H1 (cell line): Measurements from ENCODE around the gene PREX1. TPM values are rescaled to one million over a fixed set of nuclear protein-coding genes. Genes with fewer than 3 reads are reported as not detected.

Experiments used
- CTCF ChIA-PET: fragments of 300-600 bp; sonication (Branson Sonifier 250); formaldehyde crosslinking; loops from one replicate; lab custom pipeline; 2021; ENCODE audit not compliant: partially characterized antibody; lab: Charles Lee
- POLR2A ChIA-PET: fragments of 300-600 bp; sonication (Branson Sonifier 250); formaldehyde crosslinking; loops from one replicate; lab custom pipeline; 2021; ENCODE audit warnings: inconsistent platforms; ENCODE audit not compliant: partially characterized antibody; lab: Charles Lee
- DNase-seq, 2 experiments: peaks; one replicate each; pipeline versions ENCODE4 v3.0.0 to v3.0.0-alpha.2; 2010 to 2022; ENCODE audit warnings: low spot score in 2 of 2, low read depth in 1 of 2, mixed read lengths in 1 of 2
- FAIRE-seq: peaks from 2 replicates; lab custom pipeline; 2011; peaks lifted over from hg19 to GRCh38; lab: Jason Lieb, UNC
- H2AFZ ChIP-seq: 2 replicates; pipeline ENCODE4 v1.8.1; 2012; ENCODE audit warnings: low read length, inconsistent platforms
- H2AK5ac ChIP-seq: 2 replicates; pipeline ENCODE4 v1.6.1; 2013; ENCODE audit warnings: low read depth, low read length
- H2BK120ac ChIP-seq: replicated peaks from 2 replicates; pipeline ENCODE3; 2013; ENCODE audit warnings: low read depth, low read length, inconsistent platforms
- H2BK12ac ChIP-seq: 2 replicates; pipeline ENCODE4 v1.6.1; 2013; ENCODE audit warnings: low read depth, low read length
- H2BK15ac ChIP-seq: 2 replicates; pipeline ENCODE4 v1.6.1; 2013; ENCODE audit warnings: low read length
- H2BK20ac ChIP-seq: 2 replicates; pipeline ENCODE4 v1.6.1; 2013; ENCODE audit warnings: low read length
- H2BK5ac ChIP-seq: 2 replicates; pipeline ENCODE4 v1.6.1; 2013; ENCODE audit warnings: low read depth, low read length
- H3K14ac ChIP-seq: 2 replicates; pipeline ENCODE4 v1.6.1; 2013; ENCODE audit warnings: inconsistent platforms; ENCODE audit not compliant: insufficient read length
- H3K18ac ChIP-seq: 2 replicates; pipeline ENCODE4 v1.6.1; 2013; ENCODE audit warnings: low read length; ENCODE audit errors: extremely low read depth
- H3K23ac ChIP-seq: 2 replicates; pipeline ENCODE4 v1.6.1; 2013; ENCODE audit warnings: inconsistent platforms; ENCODE audit not compliant: insufficient read length
- H3K23me2 ChIP-seq: 2 replicates; pipeline ENCODE4 v1.6.1; 2013; ENCODE audit warnings: low read depth, low read length
- H3K27ac ChIP-seq: 2 replicates; pipeline ENCODE4 v1.6.1; 2011; ENCODE audit warnings: low read depth, low read length, inconsistent platforms
- H3K27me3 ChIP-seq, 4 experiments: replicated peaks in 1 of 4; 1 replicate in 1 of 4; 2 replicates in 3 of 4; pipeline versions ENCODE4 v1.6.1 to v1.8.1; 2011 to 2013; ENCODE audit warnings: low read length in 3 of 4, mild to moderate bottlenecking in 3 of 4, inconsistent platforms in 2 of 4, mixed read lengths in 2 of 4, moderate library complexity in 1 of 4; ENCODE audit not compliant: control insufficient read depth in 3 of 4, insufficient read depth in 3 of 4; ENCODE audit errors: extremely low read depth in 1 of 4
- H3K36me3 ChIP-seq, 4 experiments: 2 replicates each; pipeline versions ENCODE4 v1.6.1 to v1.8.1; 2011 to 2013; ENCODE audit warnings: mild to moderate bottlenecking in 4 of 4, low read length in 3 of 4, moderate library complexity in 2 of 4, control low read depth in 1 of 4, inconsistent platforms in 1 of 4; ENCODE audit not compliant: insufficient read depth in 4 of 4, control insufficient read depth in 2 of 4
- H3K4ac ChIP-seq: replicated peaks from 2 replicates; pipeline ENCODE3; 2013; ENCODE audit warnings: low read length, low read depth, mixed read lengths, inconsistent platforms; ENCODE audit not compliant: insufficient read length
- H3K4me1 ChIP-seq, 4 experiments: replicated peaks in 1 of 4; 1 replicate in 1 of 4; 2 replicates in 3 of 4; pipeline versions ENCODE4 v1.6.1 to v1.8.1; 2011 to 2013; ENCODE audit warnings: low read length in 3 of 4, inconsistent platforms in 2 of 4, mixed read lengths in 1 of 4; ENCODE audit not compliant: insufficient read depth in 4 of 4, control insufficient read depth in 3 of 4
- H3K4me2 ChIP-seq, 2 experiments: 2 replicates each; pipeline versions ENCODE4 v1.6.1 to v1.8.1; 2011 to 2013; ENCODE audit warnings: low read depth in 2 of 2, low read length in 2 of 2, control low read depth in 1 of 2, inconsistent platforms in 1 of 2, mild to moderate bottlenecking in 1 of 2; ENCODE audit not compliant: insufficient read depth in 1 of 2
- H3K4me3 ChIP-seq, 4 experiments: fragments of 200-600, 300-600 bp in 1 of 4; sonication (generic), shearing (Covaris generic), sonication (Bioruptor Twin) in 1 of 4; 2 replicates each; pipeline versions ENCODE4 v1.5.1 to v1.8.1; 2011 to 2016; ENCODE audit warnings: low read length in 4 of 4, low read depth in 3 of 4, control low read depth in 2 of 4, inconsistent platforms in 2 of 4, mild to moderate bottlenecking in 2 of 4, mixed read lengths in 1 of 4, moderate library complexity in 1 of 4; ENCODE audit not compliant: insufficient read depth in 2 of 4; ENCODE audit errors: extremely low read depth in 1 of 4
- H3K56ac ChIP-seq: replicated peaks from 2 replicates; pipeline ENCODE3; 2013; ENCODE audit warnings: low read depth, mild to moderate bottlenecking, mixed read lengths, low read length, inconsistent platforms; ENCODE audit not compliant: insufficient read length
- H3K79me1 ChIP-seq: 2 replicates; pipeline ENCODE4 v1.6.1; 2013; ENCODE audit warnings: low read depth, low read length, control low read depth
- H3K79me2 ChIP-seq, 2 experiments: 2 replicates each; pipeline versions ENCODE4 v1.6.1 to v1.8.1; 2012 to 2013; ENCODE audit warnings: low read length in 2 of 2, mild to moderate bottlenecking in 2 of 2, inconsistent platforms in 1 of 2; ENCODE audit not compliant: insufficient read depth in 2 of 2, control insufficient read depth in 1 of 2
- H3K9ac ChIP-seq, 4 experiments: replicated peaks in 1 of 4; 1 replicate in 1 of 4; 2 replicates in 3 of 4; pipeline versions ENCODE4 v1.6.1 to v1.8.1; 2011 to 2013; ENCODE audit warnings: low read depth in 3 of 4, low read length in 3 of 4, control low read depth in 2 of 4, mild to moderate bottlenecking in 2 of 4, moderate library complexity in 2 of 4, inconsistent platforms in 1 of 4; ENCODE audit errors: extremely low read depth in 1 of 4
- H3K9me3 ChIP-seq, 2 experiments: 2 replicates each; pipeline versions ENCODE4 v1.6.1 to v1.8.1; 2012 to 2013; ENCODE audit warnings: mild to moderate bottlenecking in 2 of 2, moderate library complexity in 2 of 2, control low read depth in 1 of 2, inconsistent platforms in 1 of 2, low read depth in 1 of 2, low read length in 1 of 2, mixed read lengths in 1 of 2; ENCODE audit not compliant: insufficient read depth in 2 of 2
- H4K20me1 ChIP-seq, 2 experiments: replicated peaks in 1 of 2; 2 replicates each; pipeline versions ENCODE3 to v1.8.1; 2011 to 2013; ENCODE audit warnings: inconsistent platforms in 2 of 2, low read length in 2 of 2, mild to moderate bottlenecking in 1 of 2; ENCODE audit not compliant: insufficient read depth in 2 of 2, control insufficient read depth in 1 of 2
- H4K5ac ChIP-seq: 2 replicates; pipeline ENCODE4 v1.6.1; 2013; ENCODE audit warnings: low read length, low read depth, mixed read lengths, inconsistent platforms; ENCODE audit not compliant: insufficient read length
- H4K8ac ChIP-seq: 2 replicates; pipeline ENCODE4 v1.8.0; 2013; ENCODE audit warnings: mild to moderate bottlenecking, moderate library complexity, low read length, inconsistent platforms; ENCODE audit not compliant: insufficient read depth; ENCODE audit errors: extremely low read depth
- H4K91ac ChIP-seq: replicated peaks from 2 replicates; pipeline ENCODE3; 2013; ENCODE audit warnings: low read length, mixed read lengths, inconsistent platforms; ENCODE audit not compliant: insufficient read length
- KDM1A ChIP-seq: fragments of 200-600, 300-600 bp; sonication (generic); IDR thresholded peaks from 2 replicates; pipeline ENCODE4 v1.7.1; 2016; ENCODE audit warnings: mild to moderate bottlenecking, low read length, borderline replicate concordance
- RFX5 ChIP-seq: IDR thresholded peaks from 2 replicates; pipeline ENCODE4 v1.6.1; 2011; ENCODE audit warnings: low read depth, low read length, improper control_type of control experiment, borderline replicate concordance
- WGBS, 2 experiments: shearing (Covaris generic) in 1 of 2; methylation state at CpG; one replicate each; pipeline versions ENCODE4 v1.1.6 to v1.1.7; 2013 to 2015; ENCODE audit warnings: low lambda C conversion rate in 2 of 2, mixed read lengths in 2 of 2, inconsistent platforms in 1 of 2, low coverage in 1 of 2, missing lambda C conversion rate in 1 of 2; ENCODE audit not compliant: insufficient replicate concordance in 2 of 2, insufficient coverage in 1 of 2, insufficient read length in 1 of 2; ENCODE audit errors: extremely low coverage in 1 of 2, missing lambda C conversion rate in 1 of 2; 5-methylcytosine and 5-hydroxymethylcytosine counted together
- polyA plus RNA-seq, 7 experiments: library from polyadenylated mRNA; depleted of rRNA in 3 of 7; stranded (reverse) in 5 of 7; unstranded in 2 of 7; fragments of >200 nt in 5 of 7; fragments of 200-250 nt in 2 of 7; gene quantifications; 1 replicate in 5 of 7; 2 replicates in 1 of 7; 4 replicates in 1 of 7; pipeline versions ENCODE4 v1.2.1 to v1.2.3, GENCODE V29; 2011 to 2013; ENCODE audit warnings: missing spikeins in 2 of 7, mixed read lengths in 2 of 7
- total RNA-seq: library from RNA; stranded (reverse); fragmentation: NEBNext Ultra II Directional; extraction: Animal tissue kit (Norgen Biotek cat#: 25700); gene quantifications from 2 replicates; pipeline ENCODE4 v1.2.1, GENCODE V29; 2021

Gene PREX1
- total and polyA plus RNA-seq, 2 of the 8 experiments (the other 6 are each of a cell fraction or from before 2014, with no cell fraction given) = 10.7 to 12.8 TPM

GRCh38 chr20:48769069-48769983 lies 58.5 kb downstream of the PREX1 start:
- H3K27me3 ChIP-seq = no peaks in the 10 kb centered on the region
- H3K9me3 ChIP-seq = peaks cover 8% of the 10 kb centered on the region in 2 experiments
- H3K4ac ChIP-seq = no peak overlapping the region
- H4K20me1 ChIP-seq = no peaks in the 10 kb centered on the region
- H3K4me3 ChIP-seq = no peak overlapping the region
- peak overlapping the region; percentile 6 for H4K91ac ChIP-seq
- peak overlapping the region; percentile 4 for H4K5ac ChIP-seq
- no peaks in the 10 kb centered on the region for H3K79me2 ChIP-seq
- H3K79me1 ChIP-seq = no peaks in the 10 kb centered on the region; the same call in 1 of the 2 replicates
- H2AFZ ChIP-seq = no peak overlapping the region
- no peaks in the 10 kb centered on the region; a peak in 1 of 8 replicates for H3K36me3 ChIP-seq
- H3K23me2 ChIP-seq = no peaks in the 10 kb centered on the region
- H2BK15ac ChIP-seq = peak overlapping the region; percentile 21; the same call in 1 of the 2 replicates
- H3K23ac ChIP-seq = no peak overlapping the region
- peaks cover 2 to 7% (median 5%) of the 10 kb centered on the region in 4 experiments; a peak in 6 of 7 replicates for H3K4me1 ChIP-seq
- ChIA-PET POLR2A (interaction anchor here (0.7 to 0.9 kb wide), 2 partner anchors 23 to 86 kb away, joined by 3 read pairs; no protein-coding TSS in a partner anchor), CTCF (interaction anchor here (0.6 to 0.8 kb wide), 2 partner anchors 44 to 112 kb away, joined by 3 to 4 read pairs; no protein-coding TSS in a partner anchor)
- H2BK20ac ChIP-seq = no peak overlapping the region
- no peak overlapping the region for H4K8ac ChIP-seq
- peak overlapping the region; percentile 94; the same call in 1 of the 2 replicates for H2BK12ac ChIP-seq
- peak overlapping the region; percentile 54; the same call in 1 of the 2 replicates for H2BK5ac ChIP-seq
- H3K18ac ChIP-seq = peak overlapping the region; percentile 17; the same call in 1 of the 2 replicates
- H3K4me2 ChIP-seq = peak overlapping the region in 1 of 2 experiments; percentile 44; a peak in 3 of 4 replicates
- H2AK5ac ChIP-seq = peak overlapping the region; percentile 4; the same call in 1 of the 2 replicates
- FAIRE-seq = no peak
- no peak overlapping the region for H3K27ac ChIP-seq
- H3K9ac ChIP-seq = no peak overlapping the region; a peak in 1 of 7 replicates
- no peak overlapping the region for H2BK120ac ChIP-seq
- H3K14ac ChIP-seq = no peak overlapping the region
- DNase-seq = no peak
- H3K56ac ChIP-seq = no peak overlapping the region
- 69% methylated on average over 20 of the region's 21 CpGs; no CpG with 5 or more reads in 1 of the 2 experiments for WGBS, 2 experiments
- TF ChIP-seq RFX5 = no peak
- peak; percentile 83; the same call in 1 of the 2 replicates for TF ChIP-seq KDM1A
